ENCODE measurements around the gene SGCG. TPM values are rescaled to one million over a fixed set of nuclear protein-coding genes. Genes with fewer than 3 reads are reported as not detected.

The SGCG gene
- polyA plus RNA-seq, 2 of the 4 experiments (the other 2 are of a cell fraction): 0.09 TPM; not detected in 1

DNA sequence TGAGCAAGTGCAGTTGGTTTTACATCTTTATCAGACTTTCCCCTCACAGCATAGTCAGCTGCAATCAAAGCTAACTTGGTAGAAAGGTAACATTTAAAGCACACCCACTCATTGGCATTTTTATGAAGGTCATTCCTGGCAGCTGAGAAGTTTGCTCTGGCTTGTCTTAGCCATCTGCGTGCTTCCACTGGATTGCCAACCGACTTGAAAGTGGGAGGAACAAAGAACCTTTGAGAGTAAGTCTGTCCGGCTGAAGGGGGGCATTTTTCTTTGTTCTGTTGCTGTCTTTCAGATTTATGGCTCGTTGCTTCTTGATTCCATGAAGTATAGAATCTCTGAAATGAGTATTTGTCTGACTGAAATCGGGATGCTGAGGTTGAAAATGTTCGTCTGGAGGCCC, 149.6 kb downstream of the SGCG start:
- FAIRE-seq (no peak), ATAC-seq (no peak), DNase-seq (ENCODE audit: low read depth in 1 of 2, low spot score in 1 of 2) (no peak)
- Histone ChIP-seq H3K27ac (no peak overlapping the region), H3K4me2 (no peak overlapping the region), H3K4me1 (no peaks in the 10 kb centered on the region), H3K4me3 (no peak overlapping the region), H3K9me3 (peaks cover 12% of the 10 kb centered on the region)
- no peak for TF ChIP-seq CBX8 (IDR thresholded peaks at IDR 0.05)
- TF ChIP-seq PHF8 (IDR thresholded peaks at IDR 0.05; ENCODE audit: borderline replicate concordance, low read depth): no peak
- CTCF ChIA-PET: interaction anchor here (1.2 kb wide), 1 partner anchor 9 kb away, joined by 6 read pairs; no protein-coding TSS in a partner anchor
- WGBS (ENCODE audit: missing lambda C conversion rate): 86% methylated on average over 6 of the region's 6 CpGs
- POLR2A ChIA-PET: no interaction called here

DNA sequence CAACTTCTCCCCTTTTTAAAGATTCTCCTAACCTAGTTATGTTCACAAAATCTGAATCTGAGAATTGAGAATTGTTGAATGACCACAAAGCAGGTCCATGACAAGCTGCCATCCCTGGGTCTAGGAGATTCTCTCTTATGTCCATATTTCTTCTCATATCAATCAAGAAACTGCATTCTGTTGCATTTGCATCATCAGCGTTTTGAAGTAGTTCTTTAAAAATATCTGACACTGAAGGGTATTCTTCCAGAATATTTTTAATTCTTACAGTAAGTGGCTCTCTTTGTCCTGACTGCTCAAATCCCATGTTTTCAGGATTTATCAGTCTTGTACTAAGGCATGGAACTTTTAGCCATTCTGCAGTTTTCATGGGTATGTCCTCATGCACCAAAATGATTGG, 158.4 kb downstream of the SGCG start:
- no peak overlapping the region for H3K4me2 ChIP-seq
- H3K9me3 ChIP-seq: peaks cover 29% of the 10 kb centered on the region
- WGBS (ENCODE audit: missing lambda C conversion rate): 95% methylated on average over 1 of the region's 1 CpG
- ChIA-PET CTCF (no interaction called here), POLR2A (no interaction called here)
- no peak for DNase-seq (ENCODE audit: low read depth in 1 of 2, low spot score in 1 of 2)
- H3K4me3 ChIP-seq: no peak overlapping the region
- TF ChIP-seq, protein P1, sequence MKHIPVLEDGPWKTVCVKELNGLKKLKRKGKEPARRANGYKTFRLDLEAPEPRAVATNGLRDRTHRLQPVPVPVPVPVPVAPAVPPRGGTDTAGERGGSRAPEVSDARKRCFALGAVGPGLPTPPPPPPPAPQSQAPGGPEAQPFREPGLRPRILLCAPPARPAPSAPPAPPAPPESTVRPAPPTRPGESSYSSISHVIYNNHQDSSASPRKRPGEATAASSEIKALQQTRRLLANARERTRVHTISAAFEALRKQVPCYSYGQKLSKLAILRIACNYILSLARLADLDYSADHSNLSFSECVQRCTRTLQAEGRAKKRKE (CRISPR knock-in tag; IDR thresholded peaks at IDR 0.05; ENCODE audit: low read depth): no peak
- TF ChIP-seq MAFK (IDR thresholded peaks at IDR 0.05; ENCODE audit: partially characterized antibody): peak; percentile 49
- no peak for ATAC-seq
- no peak overlapping the region for H3K27ac ChIP-seq
- no peaks in the 10 kb centered on the region for H3K4me1 ChIP-seq
- FAIRE-seq: no peak

DNA sequence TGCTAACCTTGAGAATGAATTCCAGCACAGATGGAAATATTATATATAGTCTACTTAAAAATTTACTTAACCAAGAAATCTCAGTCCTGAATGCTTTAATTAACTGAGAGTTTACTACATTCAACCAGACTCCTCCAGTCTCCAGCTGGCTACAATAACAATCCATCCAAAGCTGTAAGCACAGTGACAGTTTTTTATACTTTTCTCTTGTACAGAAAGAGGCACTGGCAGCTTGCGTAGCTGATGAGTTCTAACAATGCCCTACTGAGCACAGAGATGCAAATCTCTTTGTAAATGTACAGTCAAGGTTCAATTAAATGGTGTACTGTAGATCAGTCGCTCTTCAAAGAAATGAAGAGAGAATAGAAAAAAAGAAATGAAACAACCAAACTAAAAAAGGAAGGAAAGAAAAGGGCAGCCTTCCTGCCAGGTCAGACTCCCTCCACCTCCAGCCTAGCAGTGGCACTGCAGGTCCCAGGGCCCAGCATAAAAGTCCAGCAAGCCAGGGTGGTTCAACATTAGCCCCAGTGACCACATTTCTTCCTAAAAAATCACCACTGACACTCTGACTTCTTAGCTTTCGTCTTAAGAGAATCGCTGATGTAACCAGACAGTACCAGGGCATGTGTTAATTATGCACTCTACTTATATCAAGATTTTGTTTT, 164.3 kb downstream of the SGCG start:
- CTCF ChIA-PET: interaction anchor here (1.5 kb wide), 1 partner anchor 18 kb away, joined by 4 read pairs; no protein-coding TSS in a partner anchor

DNA sequence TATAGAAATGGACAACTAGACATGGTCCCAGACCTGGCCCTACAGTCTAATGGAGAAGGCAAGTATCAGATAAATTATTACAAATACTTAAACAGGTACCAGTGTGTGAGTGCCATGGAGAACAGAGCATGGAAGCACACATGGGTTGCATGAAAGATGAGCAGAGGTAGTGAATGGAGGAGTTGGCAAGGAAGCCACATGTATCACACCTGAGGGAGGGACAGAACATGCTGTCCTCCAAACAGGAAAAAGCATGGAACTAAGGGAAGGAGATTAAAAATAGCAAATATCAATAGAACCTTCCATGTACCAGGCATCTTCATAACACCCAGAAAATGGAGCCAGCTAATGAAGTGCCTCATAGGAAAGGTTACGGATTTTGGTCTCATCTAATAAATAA, 166.8 kb downstream of the SGCG start:
- no peaks in the 10 kb centered on the region for H3K9me3 ChIP-seq
- TF ChIP-seq HOXB5 (CRISPR knock-in tag; IDR thresholded peaks at IDR 0.05): no peak
- no peak for TF ChIP-seq CBX8 (IDR thresholded peaks at IDR 0.05)
- no peak for TF ChIP-seq RNF2 (IDR thresholded peaks at IDR 0.05; ENCODE audit: borderline replicate concordance, low read depth)
- TF ChIP-seq POLR2AphosphoS2 (conservative IDR thresholded peaks at IDR 0.05; ENCODE audit: low read length): no peak
- DNase-seq (ENCODE audit: low read depth in 1 of 2, low spot score in 1 of 2) (no peak), ATAC-seq (no peak), FAIRE-seq (no peak)
- ChIA-PET CTCF (no interaction called here), POLR2A (no interaction called here)
- peaks cover 32% of the 10 kb centered on the region for H3K4me1 ChIP-seq
- H3K27ac ChIP-seq: no peak overlapping the region; a peak in 1 of 6 replicates
- no peak overlapping the region for H3K4me2 ChIP-seq
- WGBS (ENCODE audit: missing lambda C conversion rate): 93% methylated on average over 1 of the region's 1 CpG
- H3K4me3 ChIP-seq: no peak overlapping the region

More for the DNA sequence above, 164.3 kb downstream of the SGCG start:
- FAIRE-seq (no peak), ATAC-seq (no peak), DNase-seq (ENCODE audit: low read depth in 1 of 2, low spot score in 1 of 2) (no peak)
- H3K4me2 ChIP-seq: no peak overlapping the region
- no peak for TF ChIP-seq ZNF302 (CRISPR knock-in tag; IDR thresholded peaks at IDR 0.05)
- TF ChIP-seq CBX2 (IDR thresholded peaks at IDR 0.05; ENCODE audit: borderline replicate concordance, low read depth): no peak
- H3K4me3 ChIP-seq: no peak overlapping the region
- no peak overlapping the region for H3K27ac ChIP-seq
- H3K9me3 ChIP-seq: peaks cover 4% of the 10 kb centered on the region; the same call in 2 of the 3 replicates
- WGBS (ENCODE audit: missing lambda C conversion rate): 95% methylated on average over 4 of the region's 4 CpGs
- H3K4me1 ChIP-seq: peaks cover 24% of the 10 kb centered on the region
- POLR2A ChIA-PET: no interaction called here

DNA sequence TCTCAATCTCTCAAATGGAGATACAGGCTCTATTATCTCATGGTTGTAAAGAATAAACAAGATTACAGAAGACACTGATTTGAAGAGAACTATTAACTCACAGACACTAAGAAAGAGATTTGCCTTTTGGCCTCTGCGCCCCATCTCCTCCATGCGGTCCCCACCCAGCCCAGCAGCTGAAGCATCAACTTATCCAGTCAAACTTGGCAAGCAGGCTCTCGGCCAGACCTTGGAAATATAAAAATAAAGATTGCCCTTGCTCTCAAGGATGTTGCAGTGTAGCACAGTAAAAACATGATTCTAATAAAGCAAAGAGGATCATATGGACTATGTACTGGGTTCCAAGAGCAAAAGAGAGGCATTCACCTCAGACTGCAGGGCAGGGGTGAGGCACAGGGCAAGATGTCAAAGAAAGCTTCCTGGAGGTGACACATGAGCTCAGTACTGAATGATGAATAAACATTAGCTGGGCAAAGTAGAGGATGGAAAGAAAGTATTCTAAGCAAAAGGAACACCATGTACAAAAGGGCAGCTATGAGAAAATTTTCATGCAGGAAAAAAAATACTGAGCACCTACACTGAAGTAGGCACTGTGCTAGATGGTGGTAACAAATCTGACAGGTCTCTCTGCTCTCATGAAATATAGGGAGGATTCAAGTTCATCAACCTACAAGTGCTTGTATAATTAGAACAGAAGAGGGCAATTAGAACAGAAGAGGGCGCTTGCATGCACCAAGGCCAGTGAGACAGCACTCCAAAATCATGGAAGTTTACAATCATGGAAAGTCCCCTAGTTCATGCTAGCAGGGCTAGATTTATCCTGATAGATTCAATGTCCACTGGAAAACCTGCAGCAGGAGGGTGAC, 167.7 kb downstream of the SGCG start:
- 86% methylated on average over 4 of the region's 4 CpGs for WGBS (ENCODE audit: missing lambda C conversion rate)
- Histone ChIP-seq H3K9me3 (no peaks in the 10 kb centered on the region), H3K4me2 (peak overlapping the region; percentile 2; the same call in 1 of the 3 replicates), H3K27ac (peak overlapping the region; percentile 85 to 89), H3K4me3 (no peak overlapping the region), H3K4me1 (peaks cover 32% of the 10 kb centered on the region)
- ChIA-PET CTCF (interaction anchor here (1.2 kb wide), 1 partner anchor 24 kb away, joined by 3 read pairs; no protein-coding TSS in a partner anchor), POLR2A (no interaction called here)
- FAIRE-seq: no peak
- peak in 1 of 2 experiments; percentile 2 for DNase-seq (ENCODE audit: low read depth in 1 of 2, low spot score in 1 of 2)
- no peak for ATAC-seq
- TF ChIP-seq JUNB (IDR thresholded peaks at IDR 0.05): no peak
- no peak for TF ChIP-seq HOXB13 (CRISPR knock-in tag; IDR thresholded peaks at IDR 0.05; ENCODE audit: low read depth)
- TF ChIP-seq FOXS1 (CRISPR knock-in tag; IDR thresholded peaks at IDR 0.05): no peak
- TF ChIP-seq CBX8 (IDR thresholded peaks at IDR 0.05): no peak
- TF ChIP-seq, protein P2, sequence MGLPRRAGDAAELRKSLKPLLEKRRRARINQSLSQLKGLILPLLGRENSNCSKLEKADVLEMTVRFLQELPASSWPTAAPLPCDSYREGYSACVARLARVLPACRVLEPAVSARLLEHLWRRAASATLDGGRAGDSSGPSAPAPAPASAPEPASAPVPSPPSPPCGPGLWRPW (IDR thresholded peaks at IDR 0.05): no peak
- TF ChIP-seq, protein P3, sequence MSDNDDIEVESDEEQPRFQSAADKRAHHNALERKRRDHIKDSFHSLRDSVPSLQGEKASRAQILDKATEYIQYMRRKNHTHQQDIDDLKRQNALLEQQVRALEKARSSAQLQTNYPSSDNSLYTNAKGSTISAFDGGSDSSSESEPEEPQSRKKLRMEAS (IDR thresholded peaks at IDR 0.05): no peak
- TF ChIP-seq, protein P4, sequence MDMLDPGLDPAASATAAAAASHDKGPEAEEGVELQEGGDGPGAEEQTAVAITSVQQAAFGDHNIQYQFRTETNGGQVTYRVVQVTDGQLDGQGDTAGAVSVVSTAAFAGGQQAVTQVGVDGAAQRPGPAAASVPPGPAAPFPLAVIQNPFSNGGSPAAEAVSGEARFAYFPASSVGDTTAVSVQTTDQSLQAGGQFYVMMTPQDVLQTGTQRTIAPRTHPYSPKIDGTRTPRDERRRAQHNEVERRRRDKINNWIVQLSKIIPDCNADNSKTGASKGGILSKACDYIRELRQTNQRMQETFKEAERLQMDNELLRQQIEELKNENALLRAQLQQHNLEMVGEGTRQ (IDR thresholded peaks at IDR 0.05): no peak
- no peak for TF ChIP-seq ESRRA (IDR thresholded peaks at IDR 0.05; ENCODE audit: borderline replicate concordance, low read length)
- TF ChIP-seq, protein P5, sequence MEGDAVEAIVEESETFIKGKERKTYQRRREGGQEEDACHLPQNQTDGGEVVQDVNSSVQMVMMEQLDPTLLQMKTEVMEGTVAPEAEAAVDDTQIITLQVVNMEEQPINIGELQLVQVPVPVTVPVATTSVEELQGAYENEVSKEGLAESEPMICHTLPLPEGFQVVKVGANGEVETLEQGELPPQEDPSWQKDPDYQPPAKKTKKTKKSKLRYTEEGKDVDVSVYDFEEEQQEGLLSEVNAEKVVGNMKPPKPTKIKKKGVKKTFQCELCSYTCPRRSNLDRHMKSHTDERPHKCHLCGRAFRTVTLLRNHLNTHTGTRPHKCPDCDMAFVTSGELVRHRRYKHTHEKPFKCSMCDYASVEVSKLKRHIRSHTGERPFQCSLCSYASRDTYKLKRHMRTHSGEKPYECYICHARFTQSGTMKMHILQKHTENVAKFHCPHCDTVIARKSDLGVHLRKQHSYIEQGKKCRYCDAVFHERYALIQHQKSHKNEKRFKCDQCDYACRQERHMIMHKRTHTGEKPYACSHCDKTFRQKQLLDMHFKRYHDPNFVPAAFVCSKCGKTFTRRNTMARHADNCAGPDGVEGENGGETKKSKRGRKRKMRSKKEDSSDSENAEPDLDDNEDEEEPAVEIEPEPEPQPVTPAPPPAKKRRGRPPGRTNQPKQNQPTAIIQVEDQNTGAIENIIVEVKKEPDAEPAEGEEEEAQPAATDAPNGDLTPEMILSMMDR (IDR thresholded peaks at IDR 0.05): no peak

Data from A549 (cell line).